Loucy (cell line): Measurements from ENCODE around the gene CENPE.

ENCODE experiments used
- H2AFZ ChIP-seq: fragments of 200-600 bp; sonication (generic); 2 replicates; pipeline ENCODE4 v1.6.0; 2016; ENCODE audit warnings: antibody characterized with exemption, mild to moderate bottlenecking, low read length, moderate library complexity
- H3F3A ChIP-seq: fragments of 200-600 bp; 2 replicates; pipeline ENCODE4 v1.6.0; 2016; ENCODE audit warnings: antibody characterized with exemption, low read depth, mild to moderate bottlenecking
- H3K27me3 ChIP-seq: fragments of 200-600 bp; sonication (generic); 2 replicates; pipeline ENCODE4 v1.6.1; 2014; ENCODE audit warnings: low read length, mild to moderate bottlenecking; ENCODE audit not compliant: insufficient read depth, poor library complexity, severe bottlenecking
- H3K36me3 ChIP-seq: fragments of 200-600 bp; sonication (generic); 2 replicates; pipeline ENCODE4 v1.6.1; 2016; ENCODE audit warnings: low read length; ENCODE audit not compliant: insufficient read depth
- H3K4me1 ChIP-seq: fragments of 200-600 bp; sonication (generic); 2 replicates; pipeline ENCODE4 v1.5.1; 2014; ENCODE audit warnings: low read length, mild to moderate bottlenecking; ENCODE audit not compliant: insufficient read depth, poor library complexity, severe bottlenecking
- H3K4me2 ChIP-seq: fragments of 200-600 bp; sonication (generic); 2 replicates; pipeline ENCODE4 v1.6.0; 2014; ENCODE audit warnings: antibody characterized with exemption, low read length, low read depth, mild to moderate bottlenecking; ENCODE audit not compliant: poor library complexity, severe bottlenecking
- H3K4me3 ChIP-seq: fragments of 200-600 bp; sonication (generic); 2 replicates; pipeline ENCODE4 v1.5.1; 2014; ENCODE audit warnings: low read length, mild to moderate bottlenecking, mixed read lengths; ENCODE audit not compliant: poor library complexity, severe bottlenecking
- H3K79me2 ChIP-seq: fragments of 200-600 bp; sonication (generic); 2 replicates; pipeline ENCODE4 v1.6.1; 2014; ENCODE audit warnings: low read length; ENCODE audit not compliant: insufficient read depth
- H3K9ac ChIP-seq: fragments of 200-600 bp; sonication (generic); 2 replicates; pipeline ENCODE4 v1.6.0; 2014; ENCODE audit warnings: mild to moderate bottlenecking, low read depth, low read length, moderate library complexity; ENCODE audit not compliant: poor library complexity, severe bottlenecking
- H3K9me2 ChIP-seq: fragments of 200-600 bp; sonication (generic); replicated peaks from 2 replicates; pipeline ENCODE4 v1.6.1; 2016; ENCODE audit warnings: low read depth, low read length, mixed read lengths
- H3K9me3 ChIP-seq: fragments of 200-600 bp; sonication (generic); 2 replicates; pipeline ENCODE4 v1.6.1; 2014; ENCODE audit warnings: mild to moderate bottlenecking, antibody characterized with exemption, low read length, low read depth; ENCODE audit not compliant: insufficient read depth
- H4K20me1 ChIP-seq: fragments of 200-600 bp; sonication (generic); 2 replicates; pipeline ENCODE4 v1.6.0; 2014; ENCODE audit warnings: antibody characterized with exemption, low read length, mild to moderate bottlenecking; ENCODE audit not compliant: insufficient read depth, poor library complexity, severe bottlenecking
- CTCF ChIP-seq: fragments of 200-600 bp; sonication (generic); conservative IDR thresholded peaks from 2 replicates; pipeline ENCODE4 v1.5.1; 2014; ENCODE audit warnings: mild to moderate bottlenecking, antibody characterized with exemption, low read length
- EZH2phosphoT487 ChIP-seq: fragments of 200-600 bp; IDR thresholded peaks from 2 replicates; pipeline ENCODE4 v1.6.1; 2018; ENCODE audit warnings: antibody characterized with exemption, mild to moderate bottlenecking, moderate library complexity, borderline replicate concordance

The CENPE gene

DNA sequence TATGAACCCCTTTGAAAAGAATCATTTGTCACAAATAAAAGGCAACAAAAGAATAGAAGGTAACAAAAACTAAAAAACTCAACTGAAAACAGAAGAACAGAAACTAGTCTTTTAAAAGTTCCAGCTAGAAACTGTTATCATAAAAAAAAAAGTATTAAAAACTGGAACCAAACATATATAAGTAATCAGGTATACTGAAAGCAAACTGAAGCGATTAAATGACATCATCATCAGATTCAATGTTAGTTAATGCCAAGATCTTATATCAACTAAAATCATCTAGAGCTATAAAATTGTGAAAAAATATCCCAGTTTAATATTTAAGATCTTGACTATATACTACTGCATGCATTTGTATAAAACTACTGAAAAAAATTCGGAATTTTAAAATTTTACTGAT, 36.0 kb downstream of the CENPE start:
- Histone ChIP-seq H4K20me1 (no peaks in the 10 kb centered on the region), H3K79me2 (no peaks in the 10 kb centered on the region), H3K4me1 (no peaks in the 10 kb centered on the region), H3K36me3 (peaks cover 68% of the 10 kb centered on the region), H3K9me2 (no peaks in the 10 kb centered on the region), H3K9ac (no peak overlapping the region), H2AFZ (no peak overlapping the region), H3K4me3 (no peak overlapping the region), H3K4me2 (no peak overlapping the region), H3K27me3 (no peaks in the 10 kb centered on the region), H3F3A (no peaks in the 10 kb centered on the region), H3K9me3 (no peaks in the 10 kb centered on the region)
- TF ChIP-seq EZH2phosphoT487 (no peak), CTCF (no peak)

GRCh38 chr4:103158760-103159159, 39.4 kb downstream of the CENPE start:
- H3K9ac ChIP-seq: no peak overlapping the region
- no peaks in the 10 kb centered on the region for H4K20me1 ChIP-seq
- no peak overlapping the region for H3K4me3 ChIP-seq
- no peaks in the 10 kb centered on the region; the same call in 1 of the 2 replicates for H3K9me3 ChIP-seq
- H3K36me3 ChIP-seq: peaks cover 78% of the 10 kb centered on the region
- H3K4me1 ChIP-seq: no peaks in the 10 kb centered on the region
- H3K9me2 ChIP-seq: no peaks in the 10 kb centered on the region
- H3F3A ChIP-seq: no peaks in the 10 kb centered on the region
- H3K4me2 ChIP-seq: no peak overlapping the region
- no peak for TF ChIP-seq EZH2phosphoT487
- TF ChIP-seq CTCF: no peak
- H3K79me2 ChIP-seq: no peaks in the 10 kb centered on the region
- H3K27me3 ChIP-seq: no peaks in the 10 kb centered on the region
- no peak overlapping the region for H2AFZ ChIP-seq

DNA sequence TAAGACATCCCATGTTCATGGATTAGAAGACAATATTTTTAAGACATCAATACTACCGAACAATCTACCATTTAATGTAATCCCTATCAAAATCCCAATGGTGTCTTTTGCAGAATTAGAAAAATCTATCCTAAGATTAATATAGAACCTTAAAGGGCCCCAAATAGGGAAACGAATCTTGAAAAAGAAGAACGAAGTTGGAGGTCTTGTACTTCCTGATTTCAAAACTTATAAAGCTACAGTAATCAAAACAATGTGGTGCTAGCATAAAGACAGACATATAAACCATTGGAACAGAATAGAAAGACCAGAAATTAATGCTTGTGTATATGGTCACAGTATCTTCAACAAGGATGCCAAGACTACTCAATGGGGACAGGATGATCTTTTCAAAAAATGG, 42.0 kb downstream of the CENPE start:
- TF ChIP-seq CTCF: no peak
- no peak for TF ChIP-seq EZH2phosphoT487
- no peaks in the 10 kb centered on the region for H3K27me3 ChIP-seq
- H4K20me1 ChIP-seq: no peaks in the 10 kb centered on the region
- H3K36me3 ChIP-seq: peaks cover 82% of the 10 kb centered on the region
- H3K79me2 ChIP-seq: no peaks in the 10 kb centered on the region
- no peak overlapping the region for H2AFZ ChIP-seq
- no peaks in the 10 kb centered on the region for H3F3A ChIP-seq
- no peak overlapping the region for H3K9ac ChIP-seq
- H3K4me1 ChIP-seq: no peaks in the 10 kb centered on the region
- H3K4me3 ChIP-seq: no peak overlapping the region
- no peaks in the 10 kb centered on the region for H3K9me2 ChIP-seq
- no peaks in the 10 kb centered on the region; the same call in 1 of the 2 replicates for H3K9me3 ChIP-seq
- no peak overlapping the region for H3K4me2 ChIP-seq
